Osteoblast (primary cell): ENCODE results near the gene TMEM176B. TPM values are rescaled to one million over a fixed set of nuclear protein-coding genes. Genes with fewer than 3 reads are reported as not detected.

Source experiments
- DNase-seq: peaks from one replicate; pipeline ENCODE4 v3.0.0; 2011; ENCODE audit warnings: low spot score, mixed read lengths; ENCODE audit not compliant: insufficient read length; ENCODE audit errors: missing footprints
- H2AFZ ChIP-seq: 2 replicates; pipeline ENCODE4 v1.6.0; 2011; ENCODE audit warnings: mild to moderate bottlenecking, low read length
- H3K27ac ChIP-seq: 2 replicates; pipeline ENCODE4 v1.5.1; 2011; ENCODE audit warnings: mild to moderate bottlenecking, low read depth, low read length, moderate library complexity
- H3K27me3 ChIP-seq: 2 replicates; pipeline ENCODE4 v1.6.0; 2012; ENCODE audit warnings: mild to moderate bottlenecking, control low read depth, inconsistent platforms, low read length, moderate library complexity; ENCODE audit not compliant: insufficient read depth
- H3K36me3 ChIP-seq: 2 replicates; pipeline ENCODE4 v1.5.1; 2011; ENCODE audit warnings: mild to moderate bottlenecking, low read length, control low read depth, moderate library complexity; ENCODE audit not compliant: insufficient read depth
- H3K4me1 ChIP-seq: 2 replicates; pipeline ENCODE4 v1.5.1; 2011; ENCODE audit warnings: mild to moderate bottlenecking, low read length, control low read depth, moderate library complexity; ENCODE audit not compliant: insufficient read depth
- H3K4me2 ChIP-seq: 2 replicates; pipeline ENCODE4 v1.6.0; 2011; ENCODE audit warnings: mild to moderate bottlenecking, low read length; ENCODE audit not compliant: insufficient read depth
- H3K4me3 ChIP-seq: fragments of 200-600 bp; sonication (generic); 3 replicates; pipeline ENCODE4 v1.5.1; 2012; ENCODE audit warnings: mild to moderate bottlenecking, low read length, inconsistent platforms; ENCODE audit not compliant: insufficient read depth
- H3K79me2 ChIP-seq: 2 replicates; pipeline ENCODE4 v1.6.0; 2012; ENCODE audit warnings: mild to moderate bottlenecking, low read length, control low read depth, inconsistent platforms; ENCODE audit not compliant: insufficient read depth
- H3K9me3 ChIP-seq: 2 replicates; pipeline ENCODE4 v1.5.1; 2011; ENCODE audit warnings: low read depth, low read length, control low read depth
- H4K20me1 ChIP-seq: 2 replicates; pipeline ENCODE4 v1.6.0; 2012; ENCODE audit warnings: mild to moderate bottlenecking, low read length, control low read depth; ENCODE audit not compliant: insufficient read depth
- total RNA-seq: library from RNA; depleted of rRNA; stranded (reverse); fragments of >200 nt; gene quantifications from 2 replicates; pipeline ENCODE4 v1.2.3, GENCODE V29; 2012
- TF ChIP-seq, protein P1 (sequence below): IDR thresholded peaks from 2 replicates; pipeline ENCODE4 v1.5.1; 2011; ENCODE audit warnings: mild to moderate bottlenecking, low read depth, low read length, moderate library complexity; ENCODE audit errors: extremely low read depth

Gene TMEM176B
- total RNA-seq, 1 donor: 0.72 TPM

DNA sequence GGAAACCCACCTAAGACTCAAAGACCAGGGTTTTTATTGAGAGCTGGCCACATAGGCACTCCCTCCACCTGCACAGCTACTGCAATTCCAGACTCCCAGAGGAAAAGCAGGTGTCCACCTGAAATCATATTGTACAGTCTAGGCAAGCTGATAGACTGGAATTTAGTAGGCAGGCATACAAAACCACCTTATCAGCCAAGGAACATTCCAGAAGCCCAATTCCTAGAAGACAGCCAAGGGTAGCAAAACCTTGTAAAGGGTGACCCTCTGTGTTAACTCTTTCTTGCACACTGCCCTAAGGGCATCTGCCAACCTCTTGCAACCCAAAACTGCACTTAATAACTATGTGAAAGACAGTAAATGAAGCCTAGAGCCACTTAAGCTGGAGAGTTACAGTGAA lies 5.7 kb upstream of the TMEM176B start:
- H3K4me3 ChIP-seq: no peak overlapping the region
- H3K4me2 ChIP-seq: no peak overlapping the region
- H3K79me2 ChIP-seq: no peaks in the 10 kb centered on the region
- no peaks in the 10 kb centered on the region for H4K20me1 ChIP-seq
- no peak overlapping the region for H3K27ac ChIP-seq
- no peaks in the 10 kb centered on the region for H3K4me1 ChIP-seq
- TF ChIP-seq, protein P1, sequence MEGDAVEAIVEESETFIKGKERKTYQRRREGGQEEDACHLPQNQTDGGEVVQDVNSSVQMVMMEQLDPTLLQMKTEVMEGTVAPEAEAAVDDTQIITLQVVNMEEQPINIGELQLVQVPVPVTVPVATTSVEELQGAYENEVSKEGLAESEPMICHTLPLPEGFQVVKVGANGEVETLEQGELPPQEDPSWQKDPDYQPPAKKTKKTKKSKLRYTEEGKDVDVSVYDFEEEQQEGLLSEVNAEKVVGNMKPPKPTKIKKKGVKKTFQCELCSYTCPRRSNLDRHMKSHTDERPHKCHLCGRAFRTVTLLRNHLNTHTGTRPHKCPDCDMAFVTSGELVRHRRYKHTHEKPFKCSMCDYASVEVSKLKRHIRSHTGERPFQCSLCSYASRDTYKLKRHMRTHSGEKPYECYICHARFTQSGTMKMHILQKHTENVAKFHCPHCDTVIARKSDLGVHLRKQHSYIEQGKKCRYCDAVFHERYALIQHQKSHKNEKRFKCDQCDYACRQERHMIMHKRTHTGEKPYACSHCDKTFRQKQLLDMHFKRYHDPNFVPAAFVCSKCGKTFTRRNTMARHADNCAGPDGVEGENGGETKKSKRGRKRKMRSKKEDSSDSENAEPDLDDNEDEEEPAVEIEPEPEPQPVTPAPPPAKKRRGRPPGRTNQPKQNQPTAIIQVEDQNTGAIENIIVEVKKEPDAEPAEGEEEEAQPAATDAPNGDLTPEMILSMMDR: no peak
- no peak overlapping the region for H2AFZ ChIP-seq
- no peaks in the 10 kb centered on the region for H3K36me3 ChIP-seq
- peaks cover 9% of the 10 kb centered on the region for H3K27me3 ChIP-seq
- no peak for DNase-seq
- no peaks in the 10 kb centered on the region for H3K9me3 ChIP-seq

DNA sequence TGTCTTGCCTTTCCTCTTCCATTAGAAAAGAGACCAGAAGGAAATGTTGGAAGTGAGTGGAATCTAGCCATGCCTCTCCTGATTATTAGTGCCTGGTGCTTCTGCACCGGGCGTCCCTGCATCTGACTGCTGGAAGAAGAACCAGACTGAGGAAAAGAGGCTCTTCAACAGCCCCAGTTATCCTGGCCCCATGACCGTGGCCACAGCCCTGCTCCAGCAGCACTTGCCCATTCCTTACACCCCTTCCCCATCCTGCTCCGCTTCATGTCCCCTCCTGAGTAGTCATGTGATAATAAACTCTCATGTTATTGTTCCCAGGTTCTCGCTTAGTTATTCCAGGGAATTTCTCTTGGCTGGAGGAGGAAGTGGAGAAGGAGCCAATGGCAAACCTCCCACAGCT lies 4.6 kb upstream of the TMEM176B start:
- DNase-seq: no peak
- H3K9me3 ChIP-seq: no peaks in the 10 kb centered on the region

DNA sequence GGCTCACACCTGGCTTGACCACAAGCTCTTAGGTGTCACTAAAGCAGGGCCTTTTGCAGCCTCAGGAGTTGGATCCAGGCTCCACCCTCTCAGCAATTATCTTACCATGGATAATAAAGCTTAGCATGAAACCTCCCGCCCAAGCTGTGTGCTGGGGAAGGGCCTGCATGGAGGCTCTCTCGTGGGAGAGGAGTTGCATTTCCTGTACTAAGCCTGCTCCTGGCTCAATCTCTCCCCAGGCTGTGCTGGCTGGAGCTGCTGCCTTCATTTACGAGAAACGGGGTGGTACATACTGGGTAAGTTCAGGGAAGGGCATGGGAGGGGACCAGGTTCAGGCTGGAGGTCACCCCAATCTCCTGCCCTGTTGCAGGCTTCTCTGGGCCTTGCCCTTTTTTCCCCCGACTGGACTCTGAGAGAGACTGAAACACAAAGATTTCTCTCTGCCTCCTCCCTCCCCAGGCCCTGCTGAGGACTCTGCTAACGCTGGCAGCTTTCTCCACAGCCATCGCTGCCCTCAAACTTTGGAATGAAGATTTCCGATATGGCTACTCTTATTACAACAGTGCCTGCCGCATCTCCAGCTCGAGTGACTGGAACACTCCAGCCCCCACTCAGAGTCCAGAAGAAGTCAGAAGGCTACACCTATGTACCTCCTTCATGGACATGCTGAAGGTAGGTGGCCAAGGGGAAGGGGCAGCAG lies 3.1 kb upstream of the TMEM176B start:
- TF ChIP-seq, protein P1: no peak

More for the DNA sequence above, 4.6 kb upstream of the TMEM176B start:
- H3K27ac ChIP-seq: no peak overlapping the region
- H3K36me3 ChIP-seq: no peaks in the 10 kb centered on the region
- no peaks in the 10 kb centered on the region for H4K20me1 ChIP-seq
- no peaks in the 10 kb centered on the region for H3K4me1 ChIP-seq
- peaks cover 18% of the 10 kb centered on the region for H3K27me3 ChIP-seq
- no peak overlapping the region for H3K4me2 ChIP-seq
- no peak overlapping the region for H3K4me3 ChIP-seq
- no peak overlapping the region for H2AFZ ChIP-seq
- TF ChIP-seq, protein P1: no peak
- H3K79me2 ChIP-seq: no peaks in the 10 kb centered on the region

DNA sequence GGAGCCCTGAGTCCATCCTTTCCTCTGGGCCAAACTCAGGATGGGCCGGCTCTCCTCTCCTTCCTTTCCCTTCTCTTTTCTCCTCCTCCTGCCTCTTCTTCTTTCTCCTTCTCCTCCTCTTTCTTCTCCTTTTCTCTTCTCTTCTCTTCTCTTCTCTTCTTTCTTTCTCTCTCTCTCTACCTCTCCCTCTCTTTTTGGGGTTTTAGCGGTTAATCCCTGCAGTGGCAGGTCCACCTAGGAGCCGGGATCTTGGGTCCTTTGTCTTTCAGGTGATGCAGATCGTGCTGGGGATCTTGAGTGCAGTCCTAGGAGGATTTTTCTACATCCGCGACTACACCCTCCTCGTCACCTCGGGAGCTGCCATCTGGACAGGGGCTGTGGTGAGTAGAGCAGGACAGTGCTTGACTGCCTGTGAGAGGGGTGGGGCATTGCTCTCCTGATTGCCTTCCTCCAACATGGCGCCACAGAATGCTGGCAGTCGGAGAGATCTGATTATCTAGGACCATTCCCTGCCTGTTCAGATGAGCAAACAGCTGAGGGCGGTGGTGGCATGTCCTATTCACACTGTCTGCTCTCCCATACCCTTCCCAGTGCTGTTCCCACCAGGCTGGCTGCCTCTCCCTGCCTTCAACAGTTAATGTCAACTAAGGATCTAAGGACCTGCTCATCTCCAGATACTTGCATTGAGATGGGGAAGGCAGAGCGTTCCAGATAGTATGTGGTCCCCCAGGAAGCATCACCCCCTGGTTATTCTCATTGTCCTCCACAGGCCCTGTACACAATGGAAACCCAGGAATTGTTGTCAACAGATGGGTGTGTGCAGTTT lies 2.0 kb upstream of the TMEM176B start:
- TF ChIP-seq, protein P1: no peak
- no peaks in the 10 kb centered on the region for H4K20me1 ChIP-seq
- H3K4me2 ChIP-seq: no peak overlapping the region
- no peak overlapping the region for H3K4me3 ChIP-seq
- H3K27me3 ChIP-seq: peaks cover 31% of the 10 kb centered on the region
- H3K9me3 ChIP-seq: no peaks in the 10 kb centered on the region
- no peak overlapping the region for H3K27ac ChIP-seq
- H3K79me2 ChIP-seq: no peaks in the 10 kb centered on the region
- no peak overlapping the region for H2AFZ ChIP-seq
- DNase-seq: peak; percentile 85
- H3K4me1 ChIP-seq: no peaks in the 10 kb centered on the region
- H3K36me3 ChIP-seq: no peaks in the 10 kb centered on the region

More for the DNA sequence above, 3.1 kb upstream of the TMEM176B start:
- peaks cover 31% of the 10 kb centered on the region for H3K27me3 ChIP-seq
- H3K4me2 ChIP-seq: no peak overlapping the region
- no peak overlapping the region for H3K4me3 ChIP-seq
- H3K4me1 ChIP-seq: no peaks in the 10 kb centered on the region
- H3K36me3 ChIP-seq: no peaks in the 10 kb centered on the region
- H3K27ac ChIP-seq: no peak overlapping the region
- H2AFZ ChIP-seq: no peak overlapping the region
- no peak for DNase-seq
- no peaks in the 10 kb centered on the region for H3K79me2 ChIP-seq
- no peaks in the 10 kb centered on the region for H3K9me3 ChIP-seq
- no peaks in the 10 kb centered on the region for H4K20me1 ChIP-seq
